NCI-H446 treated with DMSO at 0.1 percent for 48 hours (cell line): ENCODE measurements around the gene FLACC1.
"Not testable (repeated sequence)": the region's sequence is repeated elsewhere in the genome, so short reads cannot be mapped to it uniquely, and the experiment has no call there.

ENCODE experiments used
- DNase-seq: peaks from one replicate; lab custom pipeline; 2025; lab: John Stamatoyannopoulos, UW

Gene FLACC1

DNA sequence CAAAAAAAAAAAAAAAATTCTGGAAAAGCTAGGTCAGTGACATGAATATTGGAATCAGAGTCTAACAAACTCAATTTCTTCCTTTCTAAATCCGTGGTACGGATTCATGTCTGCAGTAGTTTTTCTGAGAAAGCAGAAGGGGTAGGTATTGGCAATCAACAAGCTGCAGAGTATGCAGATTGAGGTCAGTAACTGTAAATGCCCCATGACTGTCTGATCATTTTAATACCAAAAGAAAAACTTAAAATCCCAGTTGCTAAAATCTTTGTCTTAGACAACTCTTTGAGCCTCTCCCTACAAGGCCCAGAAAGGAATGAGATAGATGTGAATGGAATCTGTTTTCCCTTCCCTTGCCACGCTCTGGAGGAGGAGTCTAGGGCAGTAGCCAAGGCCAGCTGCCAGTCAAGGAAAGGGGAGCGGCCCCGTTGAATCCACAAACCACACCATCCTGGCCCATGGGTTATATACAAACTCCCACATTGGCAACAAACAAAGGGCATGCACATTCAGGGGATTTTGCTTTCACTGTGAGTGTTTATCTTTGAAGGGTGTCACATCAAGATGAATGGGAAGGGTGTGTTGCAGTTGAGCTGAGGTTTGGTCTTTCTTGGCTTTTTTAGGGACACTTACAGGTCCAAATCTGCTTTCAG lies 102.9 kb downstream of the FLACC1 start:
- DNase-seq, result no peak

- no peak for DNase-seq
Observed at GRCh38 chr2:201250741-201251140, 106.4 kb downstream of the FLACC1 start.

GRCh38 chr2:201249889-201250288 lies 107.3 kb downstream of the FLACC1 start:
- DNase-seq, result no peak

DNA sequence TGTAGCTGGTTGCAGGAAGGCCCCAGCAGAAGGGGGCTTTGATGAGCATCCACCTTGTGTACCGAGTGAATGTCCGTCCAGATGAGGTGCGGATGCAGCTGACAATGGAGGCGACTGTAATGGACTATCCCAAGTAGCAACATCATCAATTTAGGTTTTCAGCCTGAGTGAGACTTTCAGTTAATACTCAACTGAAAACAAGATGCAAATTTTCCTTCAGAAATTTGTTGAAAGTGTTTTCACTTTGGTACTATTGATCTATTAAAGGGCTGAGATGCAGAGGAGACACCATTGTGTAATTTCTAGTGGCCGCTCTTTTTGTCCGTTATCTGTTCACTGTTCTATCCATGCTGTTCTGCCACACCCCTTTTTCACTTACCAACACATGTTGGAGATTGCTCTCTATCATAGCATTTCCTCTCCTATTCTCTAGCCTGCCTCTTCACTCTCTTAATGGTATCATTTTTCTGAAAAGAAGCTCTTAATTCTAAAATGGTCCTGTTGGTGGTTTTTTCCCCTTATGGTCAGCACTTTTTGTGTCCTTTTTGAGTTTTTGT lies 108.8 kb downstream of the FLACC1 start:
- no peak for DNase-seq

DNA sequence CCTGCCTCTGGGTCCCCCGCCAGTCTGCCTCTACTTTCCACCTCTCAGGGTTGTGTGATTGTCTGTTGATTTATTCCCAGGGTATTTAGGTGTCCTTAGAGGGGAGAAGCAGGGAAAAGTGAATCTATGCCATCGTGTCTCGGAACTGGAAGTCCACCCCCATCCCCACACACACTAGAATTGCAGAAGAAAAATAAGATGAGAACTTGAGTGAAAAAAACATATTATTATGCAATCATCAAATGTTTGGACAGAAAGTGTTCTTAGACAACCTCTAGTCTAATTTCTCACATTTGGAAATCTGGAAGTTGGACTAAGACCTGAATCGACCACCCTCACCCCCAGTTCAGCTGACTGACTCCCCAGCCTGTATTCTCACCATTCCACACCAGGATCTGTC lies 110.9 kb downstream of the FLACC1 start:
- no peak for DNase-seq

GRCh38 chr2:201244829-201245228 lies 112.3 kb downstream of the FLACC1 start:
- DNase-seq, result no peak

DNA sequence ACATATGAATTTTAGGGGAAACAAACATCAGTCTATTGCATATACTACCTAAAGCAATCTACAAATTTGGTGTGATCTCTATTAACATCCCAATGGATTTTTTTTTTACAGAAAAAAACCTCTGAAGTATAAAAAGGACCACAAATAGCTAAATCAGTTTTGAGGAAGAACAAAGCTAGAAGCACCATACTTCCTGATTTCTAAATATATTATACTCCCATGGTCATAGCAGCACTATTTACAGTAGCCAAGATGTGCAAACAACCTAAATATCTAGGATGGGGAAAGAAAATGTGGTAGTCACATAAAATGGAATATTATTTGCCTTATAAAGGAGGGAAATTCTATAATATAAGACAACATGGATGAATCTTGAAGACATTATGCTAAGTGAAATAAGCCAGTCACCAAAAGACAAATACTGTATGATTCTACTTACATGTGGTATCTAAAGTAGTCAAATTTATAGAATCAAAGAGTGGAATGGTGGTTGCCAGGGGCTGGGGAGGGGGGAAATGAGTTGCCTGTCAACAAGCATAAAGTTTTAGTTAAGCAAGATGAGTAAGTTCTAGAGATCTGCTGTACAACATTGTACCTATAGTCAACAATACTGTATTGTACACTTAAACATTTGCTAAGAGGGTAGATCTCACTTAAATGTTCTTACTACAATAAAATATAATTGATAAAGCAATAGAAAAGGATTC lies 114.4 kb downstream of the FLACC1 start:
- DNase-seq, result no peak

DNA sequence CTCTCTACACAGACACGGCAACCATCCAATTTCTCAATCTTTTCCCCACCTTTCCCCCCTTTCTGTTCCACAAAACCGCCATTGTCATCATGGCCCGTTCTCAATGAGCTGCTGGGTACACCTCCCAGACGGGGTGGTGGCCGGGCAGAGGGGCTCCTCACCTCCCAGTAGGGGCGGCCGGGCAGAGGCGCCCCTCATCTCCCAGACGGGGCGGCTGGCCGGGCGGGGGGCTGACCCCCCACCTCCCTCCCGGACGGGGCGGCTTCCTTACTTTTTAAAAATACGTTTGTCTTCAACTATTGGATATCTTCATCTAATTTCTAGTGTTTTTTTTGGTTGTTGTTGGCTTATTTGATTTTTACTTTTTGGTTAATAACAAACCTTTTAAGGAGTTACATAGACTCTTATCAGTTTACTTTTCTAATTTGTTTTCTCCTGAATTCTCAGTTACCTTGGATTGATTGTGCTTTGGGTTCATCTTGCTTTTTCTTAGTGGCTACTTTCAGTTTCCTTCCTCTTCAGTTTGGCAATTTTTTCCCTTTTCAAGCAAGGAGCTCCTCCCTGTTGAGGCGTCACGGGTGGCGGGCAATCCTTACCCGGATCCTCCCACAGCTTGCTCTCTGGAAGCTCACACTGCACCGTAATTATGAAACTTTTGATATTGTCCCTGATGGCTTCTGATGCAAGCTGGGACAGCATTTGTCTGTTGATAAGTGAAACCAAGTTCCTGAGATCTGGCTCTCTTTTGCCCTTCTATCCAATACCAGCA lies 117.8 kb downstream of the FLACC1 start:
- DNase-seq, result not testable (repeated sequence)
